ENCODE data around the gene PPP3CA. TPM values are rescaled to one million over a fixed set of nuclear protein-coding genes. Genes with fewer than 3 reads are reported as not detected.
A peak's percentile ranks its signal among the peaks of the same experiment; 100 is the strongest.
"Not testable (repeated sequence)": the region's sequence is repeated elsewhere in the genome, so short reads cannot be mapped to it uniquely, and the experiment has no call there.

The PPP3CA gene
- total and polyA plus RNA-seq, 4 experiments from 2014 or later: 5.0 to 41.8 (median 22.9) TPM

GRCh38 chr4:101098666-101099400, 248.5 kb downstream of the PPP3CA start:
- H3K4me1 ChIP-seq (ENCODE audit: insufficient read depth, low read length): peaks cover 7% of the 10 kb centered on the region
- peaks cover 9 to 20% (median 9%) of the 10 kb centered on the region in 4 donors for H3K4me1 Mint-ChIP-seq
- ChIA-PET POLR2A (ENCODE audit: partially characterized antibody) (no interaction called here), CTCF (ENCODE audit: partially characterized antibody) (interaction anchor here (1.1 kb wide), 1 partner anchor 10 kb away, joined by 3 read pairs; no protein-coding TSS in a partner anchor)
- no peak overlapping the region for H3K4me3 ChIP-seq (ENCODE audit: low read length in 2 of 2)
- intact Hi-C loops (cut with micrococcal nuclease): no loop called here
- H3K27me3 Mint-ChIP-seq: no peaks in the 10 kb centered on the region
- H3K4me3 Mint-ChIP-seq: no peak overlapping the region
- no peak overlapping the region for H3K27ac ChIP-seq (ENCODE audit: low read depth, low read length)
- H3K27me3 ChIP-seq (ENCODE audit: insufficient read depth, low read length): no peaks in the 10 kb centered on the region
- no peak overlapping the region for H3K27ac Mint-ChIP-seq
- peaks cover 0 to 1% (median 0%) of the 10 kb centered on the region in 8 donors for H3K9me3 Mint-ChIP-seq
- H3K36me3 Mint-ChIP-seq: peaks cover 28 to 31% of the 10 kb centered on the region in 2 donors
- H3K36me3 ChIP-seq (ENCODE audit: insufficient read depth, low read length): no peaks in the 10 kb centered on the region
- no peak for DNase-seq
- no peaks in the 10 kb centered on the region for H3K9me3 ChIP-seq (ENCODE audit: control insufficient read depth in 1 of 2, low read length in 2 of 2)

- H3K4me1 Mint-ChIP-seq; DNase-seq; H3K27ac ChIP-seq (ENCODE audit: low read depth, low read length); H3K27me3 ChIP-seq (ENCODE audit: insufficient read depth, low read length); H3K4me3 ChIP-seq (ENCODE audit: low read length in 2 of 2); POLR2A ChIA-PET (ENCODE audit: partially characterized antibody); H3K27me3 Mint-ChIP-seq; H3K9me3 ChIP-seq (ENCODE audit: control insufficient read depth in 1 of 2, low read length in 2 of 2); CTCF ChIA-PET (ENCODE audit: partially characterized antibody); H3K36me3 ChIP-seq (ENCODE audit: insufficient read depth, low read length); H3K4me3 Mint-ChIP-seq; intact Hi-C loops (cut with micrococcal nuclease); H3K4me1 ChIP-seq (ENCODE audit: insufficient read depth, low read length); H3K9me3 Mint-ChIP-seq: not testable (repeated sequence)
- Mint-ChIP-seq H3K27ac (peak overlapping the region in 1 of 7 donors; percentile 4), H3K36me3 (peaks cover 39 to 41% of the 10 kb centered on the region in 2 donors)
Observed at GRCh38 chr4:101092609-101093008, 254.7 kb downstream of the PPP3CA start.

- peak overlapping the region in 1 of 7 donors; percentile 52 for H3K27ac Mint-ChIP-seq
- peaks cover 39 to 53% of the 10 kb centered on the region in 2 donors for H3K36me3 Mint-ChIP-seq
- no peaks in the 10 kb centered on the region for H3K9me3 ChIP-seq (ENCODE audit: control insufficient read depth in 1 of 2, low read length in 2 of 2)
- no peaks in the 10 kb centered on the region for H3K4me1 ChIP-seq (ENCODE audit: insufficient read depth, low read length)
- CTCF ChIA-PET (ENCODE audit: partially characterized antibody): interaction anchor here (1.1 kb wide), 1 partner anchor 10 kb away, joined by 3 read pairs; no protein-coding TSS in a partner anchor
- no peaks in the 10 kb centered on the region for H3K27me3 ChIP-seq (ENCODE audit: insufficient read depth, low read length)
- no peak overlapping the region for H3K27ac ChIP-seq (ENCODE audit: low read depth, low read length)
- H3K4me1 Mint-ChIP-seq: peaks cover 0 to 12% (median under 1%) of the 10 kb centered on the region in 4 donors
- intact Hi-C loops (cut with micrococcal nuclease): no loop called here
- H3K27me3 Mint-ChIP-seq: no peaks in the 10 kb centered on the region
- H3K9me3 Mint-ChIP-seq: peaks cover 0 to 7% (median 0%) of the 10 kb centered on the region in 8 donors
- POLR2A ChIA-PET (ENCODE audit: partially characterized antibody): interaction anchor here (0.6 kb wide), 1 partner anchor 69 kb away, joined by 4 read pairs; no protein-coding TSS in a partner anchor
- DNase-seq: no peak
- no peak overlapping the region for H3K4me3 ChIP-seq (ENCODE audit: low read length in 2 of 2)
- no peak overlapping the region for H3K4me3 Mint-ChIP-seq
- no peaks in the 10 kb centered on the region for H3K36me3 ChIP-seq (ENCODE audit: insufficient read depth, low read length)
Observed at GRCh38 chr4:101089168-101089567, 258.2 kb downstream of the PPP3CA start.

- Histone ChIP-seq H3K9me3 (ENCODE audit: control insufficient read depth in 1 of 2, low read length in 2 of 2) (no peaks in the 10 kb centered on the region), H3K27me3 (ENCODE audit: insufficient read depth, low read length) (no peaks in the 10 kb centered on the region), H3K4me1 (ENCODE audit: insufficient read depth, low read length) (no peaks in the 10 kb centered on the region), H3K36me3 (ENCODE audit: insufficient read depth, low read length) (no peaks in the 10 kb centered on the region), H3K27ac (ENCODE audit: low read depth, low read length) (no peak overlapping the region), H3K4me3 (ENCODE audit: low read length in 2 of 2) (no peak overlapping the region)
- ChIA-PET POLR2A (ENCODE audit: partially characterized antibody) (no interaction called here), CTCF (ENCODE audit: partially characterized antibody) (interaction anchor here (1.3 kb wide), 1 partner anchor 32 kb away, joined by 4 read pairs; no protein-coding TSS in a partner anchor)
- no peak overlapping the region for H3K4me3 Mint-ChIP-seq
- H3K27me3 Mint-ChIP-seq: no peaks in the 10 kb centered on the region
- H3K36me3 Mint-ChIP-seq: peaks cover 39 to 56% of the 10 kb centered on the region in 2 donors
- no peaks in the 10 kb centered on the region for H3K9me3 Mint-ChIP-seq
- peak overlapping the region in 2 of 7 donors; percentile 9 to 19 for H3K27ac Mint-ChIP-seq
- H3K4me1 Mint-ChIP-seq: peaks cover 0 to 12% (median 0%) of the 10 kb centered on the region in 4 donors
- intact Hi-C loops (cut with micrococcal nuclease): no loop called here
- no peak for DNase-seq
Observed at GRCh38 chr4:101086801-101087586, 260.3 kb downstream of the PPP3CA start.

GRCh38 chr4:101083131-101083530, 264.2 kb downstream of the PPP3CA start:
- intact Hi-C loops (cut with micrococcal nuclease): no loop called here
- H3K27ac ChIP-seq (ENCODE audit: low read depth, low read length): no peak overlapping the region
- H3K4me1 ChIP-seq (ENCODE audit: insufficient read depth, low read length): no peaks in the 10 kb centered on the region
- no peak for DNase-seq
- CTCF ChIA-PET (ENCODE audit: partially characterized antibody): no interaction called here
- Mint-ChIP-seq H3K36me3 (peaks cover 49 to 65% of the 10 kb centered on the region in 2 donors), H3K4me3 (no peak overlapping the region), H3K9me3 (no peaks in the 10 kb centered on the region), H3K27ac (peak overlapping the region in 1 of 7 donors; percentile 7), H3K4me1 (peaks cover 0 to 7% (median under 1%) of the 10 kb centered on the region in 4 donors), H3K27me3 (no peaks in the 10 kb centered on the region)
- H3K36me3 ChIP-seq (ENCODE audit: insufficient read depth, low read length): no peaks in the 10 kb centered on the region
- no peaks in the 10 kb centered on the region for H3K9me3 ChIP-seq (ENCODE audit: control insufficient read depth in 1 of 2, low read length in 2 of 2)
- POLR2A ChIA-PET (ENCODE audit: partially characterized antibody): no interaction called here
- no peaks in the 10 kb centered on the region for H3K27me3 ChIP-seq (ENCODE audit: insufficient read depth, low read length)
- H3K4me3 ChIP-seq (ENCODE audit: low read length in 2 of 2): no peak overlapping the region

GRCh38 chr4:101081695-101082369, 265.5 kb downstream of the PPP3CA start:
- Histone ChIP-seq H3K27ac (ENCODE audit: low read depth, low read length) (no peak overlapping the region), H3K4me1 (ENCODE audit: insufficient read depth, low read length) (no peaks in the 10 kb centered on the region), H3K27me3 (ENCODE audit: insufficient read depth, low read length) (no peaks in the 10 kb centered on the region), H3K36me3 (ENCODE audit: insufficient read depth, low read length) (no peaks in the 10 kb centered on the region), H3K4me3 (ENCODE audit: low read length in 2 of 2) (no peak overlapping the region), H3K9me3 (ENCODE audit: control insufficient read depth in 1 of 2, low read length in 2 of 2) (no peaks in the 10 kb centered on the region)
- H3K36me3 Mint-ChIP-seq: peaks cover 49 to 53% of the 10 kb centered on the region in 2 donors
- H3K27me3 Mint-ChIP-seq: no peaks in the 10 kb centered on the region
- H3K27ac Mint-ChIP-seq: peak overlapping the region in 1 of 7 donors; percentile 15
- ChIA-PET CTCF (ENCODE audit: partially characterized antibody) (no interaction called here), POLR2A (ENCODE audit: partially characterized antibody) (no interaction called here)
- no peak for DNase-seq
- intact Hi-C loops (cut with micrococcal nuclease): no loop called here
- no peaks in the 10 kb centered on the region for H3K9me3 Mint-ChIP-seq
- H3K4me1 Mint-ChIP-seq: peaks cover 0 to 8% (median 3%) of the 10 kb centered on the region in 4 donors
- H3K4me3 Mint-ChIP-seq: no peak overlapping the region

- POLR2A ChIA-PET (ENCODE audit: partially characterized antibody): no interaction called here
Observed at GRCh38 chr4:101081166-101081565, 266.2 kb downstream of the PPP3CA start.

More at GRCh38 chr4:101081166-101081565, 266.2 kb downstream of the PPP3CA start:
- H3K4me3 Mint-ChIP-seq: no peak overlapping the region
- H3K27ac Mint-ChIP-seq: no peak overlapping the region
- Histone ChIP-seq H3K36me3 (ENCODE audit: insufficient read depth, low read length) (no peaks in the 10 kb centered on the region), H3K27ac (ENCODE audit: low read depth, low read length) (no peak overlapping the region), H3K4me1 (ENCODE audit: insufficient read depth, low read length) (no peaks in the 10 kb centered on the region), H3K9me3 (ENCODE audit: control insufficient read depth in 1 of 2, low read length in 2 of 2) (no peaks in the 10 kb centered on the region), H3K4me3 (ENCODE audit: low read length in 2 of 2) (no peak overlapping the region), H3K27me3 (ENCODE audit: insufficient read depth, low read length) (no peaks in the 10 kb centered on the region)
- intact Hi-C loops (cut with micrococcal nuclease): no loop called here
- no peak for DNase-seq
- H3K4me1 Mint-ChIP-seq: peaks cover 0 to 9% (median 4%) of the 10 kb centered on the region in 4 donors
- H3K36me3 Mint-ChIP-seq: peaks cover 53 to 56% of the 10 kb centered on the region in 2 donors
- CTCF ChIA-PET (ENCODE audit: partially characterized antibody): no interaction called here
- no peaks in the 10 kb centered on the region for H3K9me3 Mint-ChIP-seq
- H3K27me3 Mint-ChIP-seq: no peaks in the 10 kb centered on the region

Measured in CD4-positive, alpha-beta memory T cell (primary cell).